GM19397 (cell line): ENCODE results near the gene TMEM258.

Source experiments
- ATAC-seq: cut with Tn5 transposase; IDR thresholded peaks from one replicate; pipeline ENCODE4 v1.9.1; 2021; ENCODE audit warnings: mild to moderate bottlenecking, moderate library complexity; ENCODE audit not compliant: unreplicated experiment

TMEM258 gene

DNA sequence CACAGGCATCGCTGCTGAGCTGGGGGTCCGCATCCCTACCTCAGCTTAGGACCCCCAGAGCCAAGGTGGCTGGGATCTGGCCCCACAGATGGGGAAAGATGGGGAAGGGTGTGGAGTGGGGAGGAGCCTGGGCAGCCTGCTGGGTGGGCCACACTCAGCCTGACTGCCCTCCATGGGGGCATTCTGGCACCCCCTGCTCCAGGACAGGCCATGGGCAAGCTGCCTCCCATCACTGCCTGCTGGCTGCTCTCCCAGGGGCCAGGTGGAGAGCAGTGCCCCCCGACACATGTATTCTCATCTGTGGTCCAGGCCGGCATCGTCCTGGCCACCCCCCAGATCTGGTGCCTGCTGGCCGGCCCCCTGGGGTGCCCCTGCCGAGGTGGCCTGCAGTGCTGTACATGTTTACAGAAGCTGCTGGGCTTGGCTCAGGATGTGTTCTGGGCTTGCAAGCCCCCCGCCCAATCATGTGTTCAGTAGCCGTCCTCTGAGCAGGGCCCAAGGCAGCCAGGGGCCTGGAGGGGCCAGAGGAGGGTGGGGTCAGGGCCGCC lies 47.7 kb downstream of the TMEM258 start:
- no peak for ATAC-seq

DNA sequence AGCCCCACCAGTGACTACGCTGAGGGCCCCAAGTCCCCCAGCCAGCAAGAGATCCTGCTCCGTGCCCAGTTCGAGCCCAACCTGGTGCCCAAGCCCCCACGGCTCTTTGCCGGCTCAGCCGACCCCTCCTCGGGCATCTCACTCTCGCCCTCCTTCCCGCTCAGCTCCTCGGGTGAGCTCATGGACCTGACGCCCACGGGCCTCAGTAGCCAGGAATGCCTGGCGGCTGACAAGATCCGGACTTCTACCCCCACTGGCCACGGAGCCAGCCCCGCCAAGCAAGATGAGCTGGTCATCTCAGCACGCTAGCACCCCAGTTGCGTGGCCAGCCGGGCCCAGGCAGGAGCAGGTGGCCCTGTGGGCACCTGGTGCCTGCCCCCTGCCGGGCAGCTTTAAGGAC lies 48.2 kb downstream of the TMEM258 start:
- ATAC-seq: no peak

DNA sequence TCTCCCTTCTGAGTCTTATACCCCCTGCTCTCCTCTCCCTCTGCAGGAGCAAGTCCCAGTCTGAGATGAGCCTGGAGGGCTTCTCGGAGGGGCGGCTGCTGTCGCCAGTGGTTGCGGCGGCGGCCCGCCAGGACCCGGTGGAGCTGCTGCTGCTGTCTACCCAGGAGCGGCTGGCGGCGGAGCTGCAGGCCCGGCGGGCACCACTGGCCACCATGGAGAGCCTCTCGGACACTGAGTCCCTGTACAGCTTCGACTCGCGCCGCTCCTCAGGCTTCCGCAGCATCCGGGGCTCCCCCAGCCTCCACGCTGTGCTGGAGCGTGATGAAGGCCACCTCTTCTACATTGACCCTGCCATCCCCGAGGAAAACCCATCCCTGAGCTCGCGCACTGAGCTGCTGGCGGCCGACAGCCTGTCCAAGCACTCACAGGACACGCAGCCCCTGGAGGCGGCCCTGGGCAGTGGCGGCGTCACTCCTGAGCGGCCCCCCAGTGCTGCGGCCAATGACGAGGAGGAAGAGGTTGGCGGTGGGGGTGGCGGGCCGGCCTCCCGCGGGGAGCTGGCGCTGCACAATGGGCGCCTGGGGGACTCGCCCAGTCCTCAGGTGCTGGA lies 48.8 kb downstream of the TMEM258 start:
- no peak for ATAC-seq

DNA sequence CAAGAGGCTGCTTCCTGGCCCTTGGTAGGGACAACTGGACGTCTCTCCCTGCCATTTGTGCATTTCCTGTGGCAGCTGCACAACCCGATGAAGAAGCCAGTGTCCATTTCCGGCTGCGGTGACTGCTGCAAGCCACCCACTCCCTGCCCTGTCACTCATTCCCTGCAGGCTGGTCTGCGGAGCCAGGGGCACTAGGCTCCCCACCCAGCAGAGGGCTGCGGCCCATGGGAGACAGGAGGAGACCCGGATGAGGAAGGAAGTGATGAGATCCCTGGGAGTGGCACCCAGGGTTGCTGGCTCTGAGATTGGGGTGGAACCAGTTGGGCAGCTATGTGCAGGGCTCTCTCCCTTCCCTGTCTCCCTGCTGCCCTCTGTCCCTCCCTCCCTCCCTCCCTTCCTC lies 50.0 kb downstream of the TMEM258 start:
- ATAC-seq: no peak

DNA sequence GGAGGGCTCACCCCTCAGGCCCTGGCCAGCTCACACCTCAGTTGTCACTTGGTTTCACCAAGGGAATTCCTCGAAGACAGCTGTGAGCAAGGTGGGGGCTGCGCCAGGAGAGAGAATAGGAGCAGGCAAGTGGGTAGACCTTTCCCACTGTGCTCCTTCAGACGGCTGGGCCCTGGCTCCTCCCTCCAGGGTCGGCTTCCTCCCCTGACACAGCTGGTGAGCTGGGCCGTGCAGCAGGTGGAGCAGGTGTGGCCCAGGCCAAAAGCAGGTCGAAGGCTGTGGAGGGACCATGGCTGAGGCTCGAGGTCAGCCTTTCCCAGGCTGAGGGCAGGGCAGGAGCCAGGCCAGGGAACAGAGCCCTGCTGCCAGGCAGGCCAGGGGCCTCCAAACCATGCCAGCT lies 52.4 kb downstream of the TMEM258 start:
- ATAC-seq: no peak

DNA sequence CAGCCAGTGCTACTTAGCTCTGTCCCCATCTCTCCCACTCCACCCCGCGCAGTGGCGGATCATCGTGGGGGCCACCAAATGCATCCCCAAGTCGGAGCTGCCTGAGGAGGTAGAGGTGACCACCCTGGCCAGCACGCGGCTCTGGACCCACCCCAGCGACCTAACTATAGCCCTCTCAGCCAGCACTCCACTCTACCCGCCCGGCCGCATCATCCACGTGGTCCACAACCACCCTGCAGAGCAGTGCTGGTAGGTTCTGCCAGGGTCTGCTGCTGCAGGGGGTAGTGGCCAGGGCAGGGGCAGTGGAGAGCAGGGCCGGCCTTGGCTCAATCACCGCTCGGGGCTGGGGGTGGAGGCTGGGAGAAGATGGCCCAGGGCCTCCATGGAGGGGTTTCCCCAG lies 53.0 kb downstream of the TMEM258 start:
- ATAC-seq: no peak
